Transverse colon (tissue), 4 donors: Measurements from ENCODE around the gene SPARC. TPM values are rescaled to one million over a fixed set of nuclear protein-coding genes. Genes with fewer than 3 reads are reported as not detected.

Source experiments
- DNase-seq: peaks from one replicate; pipeline ENCODE4 v3.0.0-alpha.2; 2019
- H3K27ac ChIP-seq, 4 donors: fragments of 200-600 bp; sonication (generic); 2 replicates each; pipeline ENCODE4 v1.5.1; 2016 to 2018; ENCODE audit warnings: inconsistent platforms in 4 of 4
- H3K27me3 ChIP-seq: fragments of 200-600 bp; sonication (generic); 2 replicates; pipeline ENCODE4 v1.5.1; 2017; ENCODE audit warnings: inconsistent platforms
- H3K36me3 ChIP-seq, 4 donors: fragments of 200-600 bp; sonication (generic); 2 replicates each; pipeline ENCODE4 v1.5.1; 2017 to 2019; ENCODE audit warnings: inconsistent platforms in 4 of 4
- H3K4me1 ChIP-seq, 4 donors: fragments of 200-600 bp; sonication (generic); 2 replicates each; pipeline ENCODE4 v1.5.1; 2017 to 2020; ENCODE audit warnings: inconsistent platforms in 4 of 4
- H3K4me3 ChIP-seq, 4 donors: fragments of 200-600 bp; sonication (generic); 1 replicate in 1 of 4; 2 replicates in 3 of 4; pipeline versions ENCODE4 v1.5.1 to v1.6.1; 2017 to 2019; ENCODE audit warnings: inconsistent platforms in 4 of 4
- H3K9me3 ChIP-seq, 2 donors: fragments of 200-600 bp; sonication (generic); 2 replicates each; pipeline ENCODE4 v1.5.1; 2017 to 2019; ENCODE audit warnings: inconsistent platforms in 2 of 2
- CTCF ChIP-seq, 5 experiments: fragments of 200-600 bp in 3 of 5; fragments of 450-650 bp in 2 of 5; sonication (generic) in 3 of 5; IDR thresholded peaks; 1 replicate in 2 of 5; 2 replicates in 3 of 5; pipeline ENCODE4 v1.5.1; 2016 to 2017; ENCODE audit warnings: antibody characterized with exemption in 5 of 5, inconsistent platforms in 3 of 5, mild to moderate bottlenecking in 2 of 5, moderate library complexity in 1 of 5
- EP300 ChIP-seq: sonication (generic); formaldehyde crosslinking; IDR thresholded peaks from one replicate; pipeline ENCODE4 v1.6.1; 2017; ENCODE audit warnings: antibody characterized with exemption, low read depth
- POLR2A ChIP-seq: fragments of 450-650 bp; IDR thresholded peaks from one replicate; pipeline ENCODE4 v1.6.1; 2016; ENCODE audit warnings: antibody characterized with exemption, mild to moderate bottlenecking, moderate library complexity
- POLR2AphosphoS5 ChIP-seq, 3 donors: sonication (generic); formaldehyde crosslinking; IDR thresholded peaks; one replicate each; pipeline ENCODE4 v1.6.1; 2016; ENCODE audit warnings: antibody characterized with exemption in 3 of 3
- WGBS, 2 donors: methylation state at CpG; one replicate each; pipeline ENCODE4 v1.1.5; 2018; ENCODE audit warnings: low coverage in 1 of 2; 5-methylcytosine and 5-hydroxymethylcytosine counted together
- in situ Hi-C, 4 donors: fragments of 200-750 bp; cut with MboI; loops; one replicate each; pipeline versions ENCODE4 v1.15.0 to v1.15.1; 2017; ENCODE audit warnings: low sequenced_read_pairs in 3 of 4, low pct_ligation_motif_present in 1 of 4, low pct_unique_long_range_greater_than_20kb in 1 of 4
- intact Hi-C: fragments of 100-400 bp; cut with DNase I; formaldehyde crosslinking; loops from one replicate; pipeline ENCODE4 v1.15.1; 2023; ENCODE audit warnings: low total_unique reads
- total RNA-seq, 4 donors: library from RNA; depleted of rRNA; stranded (reverse); fragments of >200 nt; gene quantifications; one replicate each; pipeline ENCODE4 v1.1.0, GENCODE V29; 2016

The SPARC gene
- total RNA-seq, 4 donors from 2014 or later = 47.9 to 267 (median 85.1) TPM

GRCh38 chr5:151677776-151678545 lies 8.8 kb downstream of the SPARC start:
- WGBS, 2 donors = 60 to 65% methylated on average over 2 to 6 of the region's 6 CpGs
- Histone ChIP-seq H3K27ac (peak overlapping the region; percentile 65 to 88 (median 72)), H3K4me1 (peaks cover 11 to 77% (median 43%) of the 10 kb centered on the region in 4 donors), H3K36me3 (no peaks in the 10 kb centered on the region), H3K4me3 (no peak overlapping the region), H3K27me3 (no peaks in the 10 kb centered on the region), H3K9me3 (no peaks in the 10 kb centered on the region)
- TF ChIP-seq POLR2A = no peak
- no peak for TF ChIP-seq CTCF (IDR thresholded peaks at IDR 0.05)
- no peak for TF ChIP-seq POLR2AphosphoS5 (IDR thresholded peaks at IDR 0.05)
- no peak for TF ChIP-seq EP300
- no peak for DNase-seq
- in situ Hi-C loops = no loop called here
- intact Hi-C loops = no loop called here

DNA sequence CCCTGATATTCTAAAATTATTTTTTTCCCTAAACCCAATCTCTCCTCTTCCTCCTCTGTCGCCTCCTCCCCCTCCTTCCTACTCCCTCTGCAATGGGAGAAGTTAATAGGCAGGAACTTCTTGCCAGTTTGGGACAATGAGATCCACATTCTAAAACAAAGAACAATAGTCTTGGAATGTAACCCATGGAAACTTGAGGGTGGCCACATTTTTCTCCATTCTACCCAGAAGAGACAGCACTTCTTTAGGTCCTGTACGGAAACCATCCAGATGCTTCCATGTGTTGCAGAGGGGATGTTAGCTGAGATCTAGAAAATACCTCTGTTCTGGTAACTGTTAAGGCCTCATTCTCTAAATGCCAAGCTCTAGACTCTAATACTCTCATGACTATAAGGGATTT lies 10.0 kb downstream of the SPARC start:
- no peaks in the 10 kb centered on the region for H3K9me3 ChIP-seq
- WGBS, 2 donors = 50 to 56% methylated on average over 1 to 2 of the region's 2 CpGs
- H3K4me1 ChIP-seq = peaks cover 9 to 77% (median 45%) of the 10 kb centered on the region in 4 donors
- no peaks in the 10 kb centered on the region for H3K27me3 ChIP-seq
- H3K36me3 ChIP-seq = no peaks in the 10 kb centered on the region
- no peak overlapping the region for H3K4me3 ChIP-seq
- no peak for DNase-seq
- peak overlapping the region; percentile 65 to 88 (median 72) for H3K27ac ChIP-seq
- intact Hi-C loops = no loop called here
- in situ Hi-C loops = no loop called here
- TF ChIP-seq EP300 = no peak
- TF ChIP-seq POLR2AphosphoS5 (IDR thresholded peaks at IDR 0.05) = no peak
- TF ChIP-seq POLR2A = no peak
- no peak for TF ChIP-seq CTCF (IDR thresholded peaks at IDR 0.05)

- no peak overlapping the region for H3K4me3 ChIP-seq
- H3K27ac ChIP-seq = peak overlapping the region; percentile 65 to 88 (median 72)
- in situ Hi-C loops (no loop called here), intact Hi-C loops (no loop called here)
- no peaks in the 10 kb centered on the region for H3K36me3 ChIP-seq
- TF ChIP-seq POLR2AphosphoS5 (IDR thresholded peaks at IDR 0.05) (no peak), POLR2A (no peak), CTCF (IDR thresholded peaks at IDR 0.05) (no peak), EP300 (no peak)
- H3K27me3 ChIP-seq = no peaks in the 10 kb centered on the region
- H3K4me1 ChIP-seq = peaks cover 9 to 77% (median 47%) of the 10 kb centered on the region in 4 donors
- DNase-seq = no peak
- no peaks in the 10 kb centered on the region for H3K9me3 ChIP-seq
Measured at GRCh38 chr5:151676314-151676712, 10.4 kb downstream of the SPARC start.

GRCh38 chr5:151675611-151676313 lies 11.0 kb downstream of the SPARC start:
- no peaks in the 10 kb centered on the region for H3K9me3 ChIP-seq
- WGBS, 2 donors = 39 to 46% methylated on average over 3 of the region's 3 CpGs
- H3K4me3 ChIP-seq = no peak overlapping the region
- DNase-seq = no peak
- no peak for TF ChIP-seq POLR2A
- no peak for TF ChIP-seq POLR2AphosphoS5 (IDR thresholded peaks at IDR 0.05)
- no peak for TF ChIP-seq EP300
- TF ChIP-seq CTCF (IDR thresholded peaks at IDR 0.05) = no peak
- no peaks in the 10 kb centered on the region for H3K36me3 ChIP-seq
- peak overlapping the region; percentile 65 to 88 (median 72) for H3K27ac ChIP-seq
- H3K27me3 ChIP-seq = no peaks in the 10 kb centered on the region
- peaks cover 9 to 77% (median 47%) of the 10 kb centered on the region in 4 donors for H3K4me1 ChIP-seq
- intact Hi-C loops = no loop called here
- in situ Hi-C loops = no loop called here
